Inferior parietal cortex (tissue), 1 donor: ENCODE results near the gene SCO1.
"Not testable (repeated sequence)": the region's sequence is repeated elsewhere in the genome, so short reads cannot be mapped to it uniquely, and the experiment has no call there.

Experiments
- DNase-seq: peaks from one replicate; pipeline ENCODE4 v3.0.0-alpha.2; 2016; ENCODE audit errors: extremely low spot score

SCO1 gene

GRCh38 chr17:10725262-10725661 is 27.9 kb upstream of the SCO1 start:
- DNase-seq = no peak

- DNase-seq = no peak
Measured at GRCh38 chr17:10724546-10725195, 27.3 kb upstream of the SCO1 start.

GRCh38 chr17:10718547-10718946 is 21.2 kb upstream of the SCO1 start:
- DNase-seq = no peak

GRCh38 chr17:10716218-10716617 is 18.9 kb upstream of the SCO1 start:
- no peak for DNase-seq

GRCh38 chr17:10713318-10713717 is 16.0 kb upstream of the SCO1 start:
- DNase-seq = no peak

GRCh38 chr17:10705727-10706126 is 8.4 kb upstream of the SCO1 start:
- no peak for DNase-seq

- no peak for DNase-seq
Measured at GRCh38 chr17:10702574-10702973, 5.2 kb upstream of the SCO1 start.

GRCh38 chr17:10699856-10700255 is 2.5 kb upstream of the SCO1 start:
- DNase-seq = no peak

- DNase-seq = peak; percentile 13
Measured at GRCh38 chr17:10698096-10698818, 924 bp upstream of the SCO1 start.

GRCh38 chr17:10695875-10696407 is 1.4 kb downstream of the SCO1 start:
- DNase-seq = not testable (repeated sequence)

- DNase-seq = no peak
Measured at GRCh38 chr17:10687499-10687898, 9.8 kb downstream of the SCO1 start.

GRCh38 chr17:10683853-10684252 is 13.5 kb downstream of the SCO1 start:
- no peak for DNase-seq

GRCh38 chr17:10681866-10682446 is 15.4 kb downstream of the SCO1 start:
- no peak for DNase-seq

- no peak for DNase-seq
Measured at GRCh38 chr17:10674704-10675103, 22.6 kb downstream of the SCO1 start.

- no peak for DNase-seq
Measured at GRCh38 chr17:10673312-10673711, 24.0 kb downstream of the SCO1 start.

- DNase-seq = no peak
Measured at GRCh38 chr17:10668775-10669174, 28.6 kb downstream of the SCO1 start.

GRCh38 chr17:10666906-10667305 is 30.4 kb downstream of the SCO1 start:
- no peak for DNase-seq

- DNase-seq = no peak
Measured at GRCh38 chr17:10664571-10664970, 32.8 kb downstream of the SCO1 start.

- no peak for DNase-seq
Measured at GRCh38 chr17:10663231-10663630, 34.1 kb downstream of the SCO1 start.

GRCh38 chr17:10661437-10661836 is 35.9 kb downstream of the SCO1 start:
- DNase-seq = no peak

GRCh38 chr17:10657879-10658278 is 39.5 kb downstream of the SCO1 start:
- DNase-seq = no peak

- no peak for DNase-seq
Measured at GRCh38 chr17:10657148-10657547, 40.2 kb downstream of the SCO1 start, which contains the start of gene MYH3. TSS of gene MYH3 (minus strand) at chr17:10657309. CDS start at chr17:10655064, 2,245 bp downstream.

GRCh38 chr17:10653987-10654386 is 43.3 kb downstream of the SCO1 start:
- no peak for DNase-seq
